Measurements from ENCODE around the gene RFTN1. TPM values are rescaled to one million over a fixed set of nuclear protein-coding genes. Genes with fewer than 3 reads are reported as not detected.

The RFTN1 gene
- total and polyA plus RNA-seq, 4 donors, result 4.4 to 20.4 (median 11.9) TPM

- Histone ChIP-seq H3K9me3 (ENCODE audit: control insufficient read depth in 4 of 4, low read length in 3 of 4) (no peaks in the 10 kb centered on the region), H3K4me1 (ENCODE audit: control insufficient read depth in 4 of 4, insufficient read depth in 4 of 4, low read length in 3 of 4) (peaks cover 2 to 39% (median 28%) of the 10 kb centered on the region in 4 donors), H3K27me3 (ENCODE audit: control insufficient read depth in 4 of 4, insufficient read depth in 4 of 4, low read length in 3 of 4) (no peaks in the 10 kb centered on the region), H3K36me3 (ENCODE audit: control insufficient read depth in 4 of 4, insufficient read depth in 3 of 4, low read depth in 1 of 4, low read length in 3 of 4) (peaks cover 0 to 18% (median 9%) of the 10 kb centered on the region in 4 donors), H3K27ac (ENCODE audit: low read depth in 1 of 2, low read length in 2 of 2) (peak overlapping the region; percentile 46 to 72), H3K4me3 (ENCODE audit: low read depth in 1 of 3, low read length in 3 of 3) (peak overlapping the region; percentile 20 to 85 (median 73)), H3K9ac (ENCODE audit: low read depth in 1 of 2, low read length in 2 of 2) (peak overlapping the region in 1 of 2 donors; percentile 36)
- TF ChIP-seq HNF4A (conservative IDR thresholded peaks at IDR 0.05) (peak in 1 of 2 donors; percentile 15), HNF4G (IDR thresholded peaks at IDR 0.05) (no peak), GABPA (IDR thresholded peaks at IDR 0.05 in 1 of 2, conservative IDR thresholded peaks at IDR 0.05 in 1 of 2) (peak in 1 of 2 donors; percentile 40)
- WGBS, result 48% methylated on average over 3 of the region's 3 CpGs
- no peak for DNase-seq (ENCODE audit: low spot score)
Observed at GRCh38 chr3:16266714-16267113, 246.8 kb downstream of the RFTN1 start.

Other genes with a start within 250 kb of the RFTN1 start
- gene DPH3, start 248.8 kb downstream of the RFTN1 start, total RNA-seq, result 10 to 100 TPM in 1 of 2 donors, 1 to 10 TPM in 1; 7.8 to 12.0 TPM
- gene DPH3, start 248.8 kb downstream of the RFTN1 start, polyA plus RNA-seq, result 10 to 100 TPM; 11.1 to 19.1 TPM
- gene OXNAD1, start 248.5 kb downstream of the RFTN1 start, total RNA-seq, result 10 to 100 TPM in 1 of 2 donors, 1 to 10 TPM in 1; 9.3 to 24.6 TPM
- gene OXNAD1, start 248.5 kb downstream of the RFTN1 start, polyA plus RNA-seq, result 10 to 100 TPM; 12.6 to 15.6 TPM
- gene DAZL, start 91.7 kb upstream of the RFTN1 start, total RNA-seq, result not detected
- gene DAZL, start 91.7 kb upstream of the RFTN1 start, polyA plus RNA-seq, result not detected

All from liver (tissue), 9 donors.